ENCODE results near the gene BRICD5.

BRICD5 gene

GRCh38 chr16:2237102-2237482 is 26.4 kb upstream of the BRICD5 start:
- no peak overlapping the region for H4K91ac ChIP-seq (ENCODE audit: low read depth, low read length, poor library complexity)
- H3K9me3 ChIP-seq (replicated peaks in 1 of 2; ENCODE audit: control insufficient read depth in 2 of 2, insufficient read depth in 1 of 2, low read depth in 1 of 2, low read length in 2 of 2), result peaks cover 0 to 1% of the 10 kb centered on the region in 2 donors
- peaks cover 0 to 22% (median 7%) of the 10 kb centered on the region in 3 experiments for H3K27me3 ChIP-seq (ENCODE audit: control insufficient read depth in 3 of 3, insufficient read depth in 3 of 3, low read depth in 1 of 3, low read length in 3 of 3)
- H3K4me2 ChIP-seq (ENCODE audit: insufficient read depth, low read length, poor library complexity, severe bottlenecking), result peak overlapping the region; percentile 77
- H3K4ac ChIP-seq (ENCODE audit: low read length), result no peak overlapping the region
- peak overlapping the region; percentile 89 for H3K14ac ChIP-seq (ENCODE audit: low read length)
- H2AK5ac ChIP-seq (ENCODE audit: low read depth, low read length), result peak overlapping the region; percentile 95
- H3K23ac ChIP-seq (ENCODE audit: low read depth, low read length, poor library complexity), result peak overlapping the region; percentile 65
- H3K9ac ChIP-seq (ENCODE audit: low read depth, low read length, poor library complexity), result no peak overlapping the region
- no peak for DNase-seq (ENCODE audit: low spot score)
- H4K8ac ChIP-seq (ENCODE audit: low read depth, low read length), result no peak overlapping the region
- no peak overlapping the region for H2BK12ac ChIP-seq (ENCODE audit: low read length)
- no peak overlapping the region for H2BK120ac ChIP-seq (ENCODE audit: low read depth, low read length)
- peaks cover 24 to 72% of the 10 kb centered on the region in 2 donors for H3K36me3 ChIP-seq (replicated peaks in 1 of 2; ENCODE audit: control insufficient read depth in 2 of 2, insufficient read depth in 2 of 2, low read length in 2 of 2)
- peaks cover 10% of the 10 kb centered on the region for H3K79me1 ChIP-seq (ENCODE audit: low read depth, low read length)
- no peak overlapping the region for H3K27ac ChIP-seq (replicated peaks; ENCODE audit: low read length)
- whole genome bisulfite sequencing, 2 donors (ENCODE audit: extremely low coverage in 2 of 2, insufficient read length in 2 of 2, insufficient replicate concordance in 1 of 2), result no CpG with 5 or more reads among the region's 40 CpGs
- H3K4me3 ChIP-seq (ENCODE audit: low read length in 2 of 2), result peak overlapping the region in 1 of 2 donors; percentile 67
- H2BK15ac ChIP-seq (ENCODE audit: low read length), result no peak overlapping the region
- peak overlapping the region; percentile 90 for H3K18ac ChIP-seq (ENCODE audit: low read length)
- H2AFZ ChIP-seq (ENCODE audit: low read length), result no peak overlapping the region
- H3K4me1 ChIP-seq (ENCODE audit: control insufficient read depth in 2 of 2, insufficient read depth in 1 of 2, low read depth in 1 of 2, low read length in 2 of 2), result peaks cover 0 to 16% of the 10 kb centered on the region in 2 donors
- no peak overlapping the region for H2BK5ac ChIP-seq (ENCODE audit: low read length)

GRCh38 chr16:2236337-2237101 is 25.9 kb upstream of the BRICD5 start, which contains the start of gene DNASE1L2:
Gene DNASE1L2 (plus strand): TSS chr16:2236444. CDS start chr16:2236817, 373 bp downstream.
- Histone ChIP-seq H2AK5ac (ENCODE audit: low read depth, low read length) (peak within 1 kb of the TSS; percentile 95), H2BK15ac (ENCODE audit: low read length) (no peak within 1 kb of the TSS), H2BK120ac (ENCODE audit: low read depth, low read length) (no peak within 1 kb of the TSS), H3K27ac (replicated peaks; ENCODE audit: low read length) (no peak within 1 kb of the TSS), H2AFZ (ENCODE audit: low read length) (no peak within 1 kb of the TSS), H3K27me3 (ENCODE audit: control insufficient read depth in 3 of 3, insufficient read depth in 3 of 3, low read depth in 1 of 3, low read length in 3 of 3) (peaks cover 0 to 22% (median 7%) of the 10 kb centered on the region in 3 experiments), H3K18ac (ENCODE audit: low read length) (peak within 1 kb of the TSS; percentile 90), H3K4me2 (ENCODE audit: insufficient read depth, low read length, poor library complexity, severe bottlenecking) (peak within 1 kb of the TSS; percentile 77), H3K4ac (ENCODE audit: low read length) (peak within 1 kb of the TSS; percentile 66), H3K4me1 (ENCODE audit: control insufficient read depth in 2 of 2, insufficient read depth in 1 of 2, low read depth in 1 of 2, low read length in 2 of 2) (peaks cover 0 to 16% of the 10 kb centered on the region in 2 donors), H3K9ac (ENCODE audit: low read depth, low read length, poor library complexity) (peak within 1 kb of the TSS; percentile 72), H2BK12ac (ENCODE audit: low read length) (peak within 1 kb of the TSS; percentile 46), H3K9me3 (replicated peaks in 1 of 2; ENCODE audit: control insufficient read depth in 2 of 2, insufficient read depth in 1 of 2, low read depth in 1 of 2, low read length in 2 of 2) (peaks cover 0 to 1% of the 10 kb centered on the region in 2 donors), H4K8ac (ENCODE audit: low read depth, low read length) (peak within 1 kb of the TSS; percentile 3), H4K91ac (ENCODE audit: low read depth, low read length, poor library complexity) (peak within 1 kb of the TSS; percentile 30), H3K14ac (ENCODE audit: low read length) (peak within 1 kb of the TSS; percentile 56), H3K23ac (ENCODE audit: low read depth, low read length, poor library complexity) (peak within 1 kb of the TSS; percentile 80), H2BK5ac (ENCODE audit: low read length) (peak within 1 kb of the TSS; percentile 82), H3K79me1 (ENCODE audit: low read depth, low read length) (peaks cover 10% of the 10 kb centered on the region), H3K4me3 (ENCODE audit: low read length in 2 of 2) (peak within 1 kb of the TSS in 1 of 2 donors; percentile 67), H3K36me3 (replicated peaks in 1 of 2; ENCODE audit: control insufficient read depth in 2 of 2, insufficient read depth in 2 of 2, low read length in 2 of 2) (peaks cover 27 to 77% of the 10 kb centered on the region in 2 donors)
- peak; percentile 43 for DNase-seq (ENCODE audit: low spot score)
- WGBS, 2 donors (ENCODE audit: extremely low coverage in 2 of 2, insufficient read length in 2 of 2, insufficient replicate concordance in 1 of 2), result no CpG with 5 or more reads among the region's 64 CpGs

GRCh38 chr16:2235695-2236336 is 25.2 kb upstream of the BRICD5 start:
- no peak overlapping the region for H4K91ac ChIP-seq (ENCODE audit: low read depth, low read length, poor library complexity)
- peak overlapping the region; percentile 3 for H4K8ac ChIP-seq (ENCODE audit: low read depth, low read length)
- peaks cover 0 to 1% of the 10 kb centered on the region in 2 donors for H3K9me3 ChIP-seq (replicated peaks in 1 of 2; ENCODE audit: control insufficient read depth in 2 of 2, insufficient read depth in 1 of 2, low read depth in 1 of 2, low read length in 2 of 2)
- peak overlapping the region; percentile 66 for H3K4ac ChIP-seq (ENCODE audit: low read length)
- H3K27ac ChIP-seq (replicated peaks; ENCODE audit: low read length), result no peak overlapping the region
- no peak for DNase-seq (ENCODE audit: low spot score)
- peaks cover 29 to 79% of the 10 kb centered on the region in 2 donors for H3K36me3 ChIP-seq (replicated peaks in 1 of 2; ENCODE audit: control insufficient read depth in 2 of 2, insufficient read depth in 2 of 2, low read length in 2 of 2)
- H2BK15ac ChIP-seq (ENCODE audit: low read length), result no peak overlapping the region
- no CpG with 5 or more reads among the region's 19 CpGs for WGBS, 2 donors (ENCODE audit: extremely low coverage in 2 of 2, insufficient read length in 2 of 2, insufficient replicate concordance in 1 of 2)
- no peak overlapping the region for H2BK120ac ChIP-seq (ENCODE audit: low read depth, low read length)
- H3K4me1 ChIP-seq (ENCODE audit: control insufficient read depth in 2 of 2, insufficient read depth in 1 of 2, low read depth in 1 of 2, low read length in 2 of 2), result peaks cover 0 to 16% of the 10 kb centered on the region in 2 donors
- H2AK5ac ChIP-seq (ENCODE audit: low read depth, low read length), result no peak overlapping the region
- H3K79me1 ChIP-seq (ENCODE audit: low read depth, low read length), result peaks cover 10% of the 10 kb centered on the region
- H3K9ac ChIP-seq (ENCODE audit: low read depth, low read length, poor library complexity), result peak overlapping the region; percentile 72
- H3K23ac ChIP-seq (ENCODE audit: low read depth, low read length, poor library complexity), result peak overlapping the region; percentile 80
- no peak overlapping the region for H2BK12ac ChIP-seq (ENCODE audit: low read length)
- H2AFZ ChIP-seq (ENCODE audit: low read length), result no peak overlapping the region
- peak overlapping the region; percentile 11 for H3K4me2 ChIP-seq (ENCODE audit: insufficient read depth, low read length, poor library complexity, severe bottlenecking)
- no peak overlapping the region for H2BK5ac ChIP-seq (ENCODE audit: low read length)
- H3K27me3 ChIP-seq (ENCODE audit: control insufficient read depth in 3 of 3, insufficient read depth in 3 of 3, low read depth in 1 of 3, low read length in 3 of 3), result peaks cover 0 to 22% (median 7%) of the 10 kb centered on the region in 3 experiments
- no peak overlapping the region for H3K18ac ChIP-seq (ENCODE audit: low read length)
- no peak overlapping the region for H3K4me3 ChIP-seq (ENCODE audit: low read length in 2 of 2)
- H3K14ac ChIP-seq (ENCODE audit: low read length), result peak overlapping the region; percentile 56

- H3K9ac ChIP-seq (ENCODE audit: low read depth, low read length, poor library complexity), result peak overlapping the region; percentile 44
- no peak overlapping the region for H3K18ac ChIP-seq (ENCODE audit: low read length)
- H2BK5ac ChIP-seq (ENCODE audit: low read length), result no peak overlapping the region
- no peak overlapping the region for H3K14ac ChIP-seq (ENCODE audit: low read length)
- H4K91ac ChIP-seq (ENCODE audit: low read depth, low read length, poor library complexity), result peak overlapping the region; percentile 30
- no peak overlapping the region for H2AFZ ChIP-seq (ENCODE audit: low read length)
- H3K27me3 ChIP-seq (ENCODE audit: control insufficient read depth in 3 of 3, insufficient read depth in 3 of 3, low read depth in 1 of 3, low read length in 3 of 3), result peaks cover 0 to 22% (median 7%) of the 10 kb centered on the region in 3 experiments
- no peak overlapping the region for H2AK5ac ChIP-seq (ENCODE audit: low read depth, low read length)
- peak overlapping the region; percentile 10 for H2BK12ac ChIP-seq (ENCODE audit: low read length)
- H3K79me1 ChIP-seq (ENCODE audit: low read depth, low read length), result peaks cover 12% of the 10 kb centered on the region
- H3K4me3 ChIP-seq (ENCODE audit: low read length in 2 of 2), result peak overlapping the region in 1 of 2 donors; percentile 23
- no peak for DNase-seq (ENCODE audit: low spot score)
- no peak overlapping the region for H4K8ac ChIP-seq (ENCODE audit: low read depth, low read length)
- H3K27ac ChIP-seq (replicated peaks; ENCODE audit: low read length), result no peak overlapping the region
- peaks cover 0 to 16% of the 10 kb centered on the region in 2 donors for H3K4me1 ChIP-seq (ENCODE audit: control insufficient read depth in 2 of 2, insufficient read depth in 1 of 2, low read depth in 1 of 2, low read length in 2 of 2)
- H3K9me3 ChIP-seq (replicated peaks in 1 of 2; ENCODE audit: control insufficient read depth in 2 of 2, insufficient read depth in 1 of 2, low read depth in 1 of 2, low read length in 2 of 2), result peaks cover 0 to 1% of the 10 kb centered on the region in 2 donors
- WGBS, 2 donors (ENCODE audit: extremely low coverage in 2 of 2, insufficient read length in 2 of 2, insufficient replicate concordance in 1 of 2), result no CpG with 5 or more reads among the region's 28 CpGs
- H3K36me3 ChIP-seq (replicated peaks in 1 of 2; ENCODE audit: control insufficient read depth in 2 of 2, insufficient read depth in 2 of 2, low read length in 2 of 2), result peaks cover 34 to 80% of the 10 kb centered on the region in 2 donors
- H3K23ac ChIP-seq (ENCODE audit: low read depth, low read length, poor library complexity), result peak overlapping the region; percentile 80
- no peak overlapping the region for H2BK15ac ChIP-seq (ENCODE audit: low read length)
- no peak overlapping the region for H2BK120ac ChIP-seq (ENCODE audit: low read depth, low read length)
- no peak overlapping the region for H3K4ac ChIP-seq (ENCODE audit: low read length)
- H3K4me2 ChIP-seq (ENCODE audit: insufficient read depth, low read length, poor library complexity, severe bottlenecking), result no peak overlapping the region
Measured at GRCh38 chr16:2235234-2235651, 24.6 kb upstream of the BRICD5 start.
